GM12865 (cell line): ENCODE results near the gene IDH1.
"Not testable (repeated sequence)": the region's sequence is repeated elsewhere in the genome, so short reads cannot be mapped to it uniquely, and the experiment has no call there.

Experiments
- DNase-seq: peaks from one replicate; pipeline ENCODE4 v3.0.0; 2010; ENCODE audit warnings: low read depth
- H3K4me3 ChIP-seq: 2 replicates; pipeline ENCODE4 v1.5.1; 2011; ENCODE audit warnings: mild to moderate bottlenecking, low read depth, low read length, control low read depth
- TF ChIP-seq, protein P1 (sequence below): IDR thresholded peaks from 2 replicates; pipeline ENCODE4 v1.5.1; 2011; ENCODE audit warnings: low read length, control low read depth, low read depth, inconsistent platforms; ENCODE audit not compliant: insufficient read depth; ENCODE audit errors: missing control alignments

Gene IDH1

DNA sequence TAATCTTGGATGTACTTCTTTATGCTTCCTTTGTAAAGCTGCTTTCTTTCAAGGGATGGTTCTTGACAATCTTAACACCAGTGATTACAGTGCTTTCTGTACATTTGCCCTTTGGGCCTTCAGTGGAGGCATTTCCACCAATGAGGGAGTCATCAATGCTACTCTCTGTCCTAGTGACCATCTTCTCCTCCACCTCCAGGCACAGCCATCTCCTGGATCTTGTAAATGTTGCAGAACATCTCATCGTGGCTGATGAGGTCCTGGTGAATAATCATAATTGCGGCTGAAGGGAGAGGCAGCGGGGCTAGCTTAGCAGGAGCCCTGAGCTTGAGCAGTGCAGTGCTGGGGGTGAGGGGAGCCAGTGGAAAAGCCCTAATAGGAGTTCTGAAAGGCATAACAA, 32.5 kb downstream of the IDH1 start:
- H3K4me3 ChIP-seq, result no peak overlapping the region
- TF ChIP-seq, protein P1, sequence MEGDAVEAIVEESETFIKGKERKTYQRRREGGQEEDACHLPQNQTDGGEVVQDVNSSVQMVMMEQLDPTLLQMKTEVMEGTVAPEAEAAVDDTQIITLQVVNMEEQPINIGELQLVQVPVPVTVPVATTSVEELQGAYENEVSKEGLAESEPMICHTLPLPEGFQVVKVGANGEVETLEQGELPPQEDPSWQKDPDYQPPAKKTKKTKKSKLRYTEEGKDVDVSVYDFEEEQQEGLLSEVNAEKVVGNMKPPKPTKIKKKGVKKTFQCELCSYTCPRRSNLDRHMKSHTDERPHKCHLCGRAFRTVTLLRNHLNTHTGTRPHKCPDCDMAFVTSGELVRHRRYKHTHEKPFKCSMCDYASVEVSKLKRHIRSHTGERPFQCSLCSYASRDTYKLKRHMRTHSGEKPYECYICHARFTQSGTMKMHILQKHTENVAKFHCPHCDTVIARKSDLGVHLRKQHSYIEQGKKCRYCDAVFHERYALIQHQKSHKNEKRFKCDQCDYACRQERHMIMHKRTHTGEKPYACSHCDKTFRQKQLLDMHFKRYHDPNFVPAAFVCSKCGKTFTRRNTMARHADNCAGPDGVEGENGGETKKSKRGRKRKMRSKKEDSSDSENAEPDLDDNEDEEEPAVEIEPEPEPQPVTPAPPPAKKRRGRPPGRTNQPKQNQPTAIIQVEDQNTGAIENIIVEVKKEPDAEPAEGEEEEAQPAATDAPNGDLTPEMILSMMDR, result no peak
- no peak for DNase-seq

DNA sequence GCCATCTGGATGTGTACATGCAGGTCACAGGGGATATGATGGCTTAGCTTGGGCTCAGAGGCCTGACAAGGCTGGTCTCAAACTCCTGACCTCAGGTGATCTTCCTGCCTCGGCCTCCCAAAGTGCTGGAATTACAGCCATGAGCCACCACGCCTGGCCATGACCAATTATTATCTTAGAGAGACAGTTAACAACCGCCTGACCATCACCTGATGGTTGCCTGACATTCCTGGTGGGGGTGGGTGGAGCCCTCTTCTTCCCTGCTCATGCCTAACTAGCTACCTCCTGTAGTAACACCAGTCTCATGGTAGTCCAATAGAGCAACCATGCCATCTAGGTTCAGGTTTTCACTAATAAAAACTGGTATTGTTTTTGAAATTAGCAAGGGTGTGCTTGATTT, 33.0 kb downstream of the IDH1 start:
- H3K4me3 ChIP-seq, DNase-seq: not testable (repeated sequence)

DNA sequence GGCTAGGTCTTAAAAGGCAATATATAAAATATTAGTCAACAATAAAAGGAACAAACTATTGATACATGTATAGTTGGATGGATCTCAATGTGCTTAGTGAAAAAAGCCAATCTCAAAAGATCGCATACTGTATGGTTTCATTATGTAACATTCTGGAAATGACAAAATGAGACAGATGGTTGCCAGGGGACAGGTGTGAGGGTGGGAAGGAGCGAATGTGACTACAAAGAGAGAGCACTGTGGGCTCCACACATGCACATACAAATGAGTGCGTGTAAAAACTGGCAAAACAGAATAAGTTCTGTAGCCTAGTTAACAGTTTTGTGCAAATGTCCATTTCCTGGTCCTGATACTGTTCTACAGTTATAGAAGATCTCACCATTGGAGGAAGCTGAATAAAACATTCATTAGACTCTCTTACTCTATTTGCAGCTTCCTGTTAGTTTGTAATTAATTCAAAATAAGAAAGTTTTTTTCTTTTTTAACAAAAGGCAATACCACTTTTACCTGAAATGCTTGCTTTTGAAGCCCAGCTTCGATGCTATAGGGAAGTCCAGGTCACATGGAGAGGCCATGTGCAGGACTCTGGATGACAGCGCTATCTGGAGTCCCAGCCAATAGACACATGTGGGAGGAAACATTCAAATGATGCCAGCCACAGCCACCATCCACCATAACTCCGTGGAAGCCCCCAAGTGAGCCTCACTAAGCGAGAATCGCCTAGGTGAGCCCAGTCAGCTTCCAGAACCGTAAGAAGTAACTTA, 44.0 kb downstream of the IDH1 start:
- DNase-seq, result no peak
- no peak overlapping the region for H3K4me3 ChIP-seq
- TF ChIP-seq, protein P1, result no peak

DNA sequence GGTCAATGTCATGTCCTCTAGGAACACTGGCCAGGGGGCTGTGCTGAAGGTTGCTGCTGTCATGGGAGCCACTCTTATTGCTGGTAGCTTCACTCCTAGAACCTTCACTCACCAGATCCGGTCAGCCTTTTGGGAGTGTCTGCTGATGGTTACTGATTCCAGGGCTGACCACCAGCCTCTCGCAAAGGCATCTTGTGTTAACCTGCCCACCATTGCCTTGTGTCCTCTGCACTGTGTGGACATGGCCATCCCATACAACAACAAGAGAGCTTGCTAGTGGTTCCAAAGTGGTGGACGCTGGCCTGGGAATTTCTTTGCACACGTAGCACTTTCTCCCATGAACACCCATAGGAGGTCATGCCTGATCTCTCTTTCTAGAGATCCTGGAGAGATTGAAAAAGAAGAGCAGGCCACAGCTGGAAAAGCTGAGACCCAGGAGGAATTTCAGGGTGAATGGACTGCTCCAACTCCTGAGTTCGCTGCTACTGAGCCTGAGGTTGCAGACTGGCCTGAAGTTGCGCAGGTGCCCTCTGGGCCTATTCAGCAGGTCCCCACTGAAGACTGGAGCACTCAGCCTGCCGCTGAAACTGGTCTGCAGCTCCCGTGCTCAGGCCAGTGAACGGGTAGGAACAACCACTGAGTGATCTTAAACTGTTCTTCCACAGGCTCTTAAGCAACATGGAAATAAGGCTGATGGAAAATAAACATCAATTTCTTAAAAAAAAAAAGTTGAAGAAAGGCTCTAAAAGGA, 46.4 kb downstream of the IDH1 start:
- H3K4me3 ChIP-seq, result no peak overlapping the region
- no peak for DNase-seq
- TF ChIP-seq, protein P1, result no peak

DNA sequence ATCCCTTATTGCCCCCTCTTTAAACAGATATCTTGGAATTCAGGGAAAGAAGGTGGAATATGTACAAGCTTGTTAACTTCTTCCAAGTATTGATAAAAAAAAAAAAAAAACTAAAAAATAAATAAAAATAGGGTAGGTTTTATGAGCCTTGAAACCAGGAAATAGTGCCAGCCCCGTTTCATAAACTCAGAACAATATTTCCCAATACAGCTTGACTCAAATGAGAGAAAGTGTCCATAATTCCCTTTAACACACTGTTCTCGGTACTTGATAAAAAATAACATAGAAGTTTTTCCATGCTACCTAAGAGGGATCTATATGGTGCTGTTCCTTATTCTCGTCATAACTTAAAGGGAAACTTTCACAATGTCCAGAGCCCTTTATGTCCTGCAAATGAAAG, 47.1 kb downstream of the IDH1 start:
- no peak overlapping the region for H3K4me3 ChIP-seq
- TF ChIP-seq, protein P1, result no peak
- DNase-seq, result no peak

DNA sequence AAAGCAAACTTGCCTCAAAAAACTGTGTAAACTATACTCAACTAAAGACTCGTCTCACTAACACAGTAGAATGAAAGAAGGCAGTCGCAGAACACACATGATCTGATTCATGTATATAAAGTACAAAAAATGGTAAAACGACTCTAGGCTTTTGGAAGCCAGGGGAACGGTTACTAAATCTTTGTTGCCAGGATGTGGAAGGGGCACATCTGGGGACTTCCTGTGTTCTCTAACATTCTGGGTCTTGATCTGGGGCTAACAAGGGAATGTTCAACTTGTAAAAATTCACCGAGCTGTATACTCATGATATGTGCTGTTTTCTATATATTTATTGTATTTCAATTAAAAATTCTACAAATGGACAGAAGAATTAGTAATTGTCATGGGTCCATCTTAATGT, 50.7 kb downstream of the IDH1 start:
- no peak for DNase-seq
- TF ChIP-seq, protein P1, result no peak
- H3K4me3 ChIP-seq, result no peak overlapping the region

DNA sequence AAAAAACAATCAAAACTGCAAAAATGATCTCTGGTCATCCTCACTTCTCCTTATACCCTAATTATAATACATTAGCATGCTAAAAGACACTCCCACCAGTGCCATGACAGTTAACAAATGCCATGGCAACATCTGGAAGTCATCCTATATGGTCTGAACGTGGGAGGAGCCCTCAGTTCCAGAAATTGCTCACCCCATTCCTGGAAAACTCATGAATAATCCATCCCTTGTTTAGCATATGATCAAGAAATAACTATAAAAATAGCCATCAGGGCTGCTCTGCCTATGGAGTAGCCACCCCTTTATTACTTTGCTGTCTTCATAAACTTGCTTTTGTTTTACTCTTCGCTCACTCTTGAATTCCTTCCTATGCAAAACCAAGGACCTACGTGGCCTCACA, 59.3 kb downstream of the IDH1 start:
- no peak for DNase-seq
- H3K4me3 ChIP-seq, result no peak overlapping the region
- TF ChIP-seq, protein P1, result no peak
